Measurements from ENCODE around the gene AREG.

- TF ChIP-seq EZH2 (IDR thresholded peaks at IDR 0.05) (no peak), POLR2AphosphoS5 (IDR thresholded peaks at IDR 0.05; ENCODE audit: borderline replicate concordance, low read depth, low read length) (no peak)
These were observed 55.2 kb downstream of the AREG start for GRCh38 chr4:74499986-74500781.
